Activated CD4-positive, alpha-beta T cell treated with anti-CD3 and anti-CD28 coated beads for 36 hours (primary cell): ENCODE results near the gene SFMBT2. TPM values are rescaled to one million over a fixed set of nuclear protein-coding genes. Genes with fewer than 3 reads are reported as not detected.

ENCODE experiments used
- ATAC-seq: fragments of 200-7000 bp; cut with Tn5 transposase; one replicate; pipeline ENCODE4 v1.10.0; 2021; ENCODE audit warnings: mild to moderate bottlenecking, moderate library complexity
- CTCF ChIA-PET: fragments of 350-600 bp; sonication (Branson Sonifier 250); formaldehyde crosslinking; loops from one replicate; lab custom pipeline; 2021; ENCODE audit warnings: antibody characterized with exemption; lab: Charles Lee
- POLR2A ChIA-PET: fragments of 350-600 bp; sonication (Branson Sonifier 250); formaldehyde crosslinking; loops from one replicate; lab custom pipeline; 2021; ENCODE audit warnings: antibody characterized with exemption, inconsistent platforms; lab: Charles Lee
- DNase-seq: peaks from one replicate; pipeline ENCODE4 v3.0.0-alpha.2; 2020
- H3K27ac Mint-ChIP-seq: one replicate; pipeline ENCODE4 v1.8.0; 2021; ENCODE audit warnings: mixed read lengths
- H3K27me3 Mint-ChIP-seq: one replicate; pipeline ENCODE4 v1.8.0; 2021; ENCODE audit warnings: mixed read lengths
- H3K36me3 Mint-ChIP-seq: one replicate; pipeline ENCODE4 v1.8.0; 2021; ENCODE audit warnings: low read depth, mixed read lengths
- H3K4me1 Mint-ChIP-seq: one replicate; pipeline ENCODE4 v1.8.0; 2021; ENCODE audit warnings: mixed read lengths
- H3K4me3 Mint-ChIP-seq: one replicate; pipeline ENCODE4 v1.8.0; 2021; ENCODE audit warnings: mild to moderate bottlenecking, moderate library complexity, mixed read lengths
- H3K9me3 Mint-ChIP-seq: one replicate; pipeline ENCODE4 v1.8.0; 2021; ENCODE audit warnings: low read depth, mixed read lengths
- intact Hi-C, 2 experiments: fragments of 100-400 bp; cut with DNase I in 1 of 2; cut with micrococcal nuclease in 1 of 2; formaldehyde crosslinking; loops; one replicate each; pipeline versions ENCODE4 v1.14.2 to v1.15.1; 2022 to 2024; cut with DNase I, micrococcal nuclease
- total RNA-seq, 2 experiments: library from RNA; stranded (reverse); gene quantifications; one replicate each; pipeline ENCODE4 v1.2.3, GENCODE V29; 2021

Gene SFMBT2
- total RNA-seq, 2 experiments from 2014 or later = 17.6 to 18.0 TPM

- H3K4me3 Mint-ChIP-seq = no peak overlapping the region
- intact Hi-C loops = no loop called here
- POLR2A ChIA-PET = no interaction called here
- ATAC-seq = no peak
- H3K4me1 Mint-ChIP-seq = peaks cover 7% of the 10 kb centered on the region
- no peak overlapping the region for H3K27ac Mint-ChIP-seq
- H3K27me3 Mint-ChIP-seq = no peaks in the 10 kb centered on the region
- H3K9me3 Mint-ChIP-seq = no peaks in the 10 kb centered on the region
- H3K36me3 Mint-ChIP-seq = peaks cover 40% of the 10 kb centered on the region
- CTCF ChIA-PET = no interaction called here
- DNase-seq = no peak
Observed at GRCh38 chr10:7211857-7212577, 198.8 kb downstream of the SFMBT2 start.

GRCh38 chr10:7210516-7210915 lies 200.3 kb downstream of the SFMBT2 start:
- Mint-ChIP-seq H3K4me1 (peaks cover 7% of the 10 kb centered on the region), H3K36me3 (peaks cover 38% of the 10 kb centered on the region), H3K9me3 (no peaks in the 10 kb centered on the region), H3K27ac (no peak overlapping the region), H3K27me3 (no peaks in the 10 kb centered on the region), H3K4me3 (no peak overlapping the region)
- no peak for DNase-seq
- intact Hi-C loops = no loop called here
- no peak for ATAC-seq
- POLR2A ChIA-PET = no interaction called here
- CTCF ChIA-PET = no interaction called here

GRCh38 chr10:7209458-7209857 lies 201.4 kb downstream of the SFMBT2 start:
- H3K27me3 Mint-ChIP-seq = no peaks in the 10 kb centered on the region
- no peak for DNase-seq
- intact Hi-C loops = no loop called here
- peaks cover 7% of the 10 kb centered on the region for H3K4me1 Mint-ChIP-seq
- no peak overlapping the region for H3K4me3 Mint-ChIP-seq
- POLR2A ChIA-PET = no interaction called here
- peaks cover 39% of the 10 kb centered on the region for H3K36me3 Mint-ChIP-seq
- no peaks in the 10 kb centered on the region for H3K9me3 Mint-ChIP-seq
- no peak for ATAC-seq
- CTCF ChIA-PET = interaction anchor here (1.6 kb wide), 1 partner anchor 10 kb away, joined by 5 read pairs; no protein-coding TSS in a partner anchor
- no peak overlapping the region for H3K27ac Mint-ChIP-seq

- intact Hi-C loops = no loop called here
- no peaks in the 10 kb centered on the region for H3K27me3 Mint-ChIP-seq
- H3K4me1 Mint-ChIP-seq = peaks cover 7% of the 10 kb centered on the region
- ATAC-seq (no peak), DNase-seq (no peak)
- peak overlapping the region; percentile 60 for H3K27ac Mint-ChIP-seq
- H3K4me3 Mint-ChIP-seq = no peak overlapping the region
- peaks cover 35% of the 10 kb centered on the region for H3K36me3 Mint-ChIP-seq
- H3K9me3 Mint-ChIP-seq = no peaks in the 10 kb centered on the region
- POLR2A ChIA-PET = no interaction called here
- CTCF ChIA-PET = interaction anchor here (0.7 kb wide), 1 partner anchor 539 kb away, joined by 3 read pairs; no protein-coding TSS in a partner anchor
Observed at GRCh38 chr10:7206412-7207100, 204.3 kb downstream of the SFMBT2 start.

- Mint-ChIP-seq H3K36me3 (peaks cover 42% of the 10 kb centered on the region), H3K4me3 (no peak overlapping the region), H3K4me1 (peaks cover 7% of the 10 kb centered on the region), H3K27ac (no peak overlapping the region), H3K27me3 (no peaks in the 10 kb centered on the region), H3K9me3 (no peaks in the 10 kb centered on the region)
- POLR2A ChIA-PET = no interaction called here
- CTCF ChIA-PET = no interaction called here
- ATAC-seq (no peak), DNase-seq (no peak)
- intact Hi-C loops = no loop called here
Observed at GRCh38 chr10:7205656-7206055, 205.2 kb downstream of the SFMBT2 start.

GRCh38 chr10:7202793-7203355 lies 208.0 kb downstream of the SFMBT2 start:
- CTCF ChIA-PET = no interaction called here
- no peak for ATAC-seq
- no peaks in the 10 kb centered on the region for H3K27me3 Mint-ChIP-seq
- H3K36me3 Mint-ChIP-seq = peaks cover 51% of the 10 kb centered on the region
- intact Hi-C loops = no loop called here
- peaks cover 4% of the 10 kb centered on the region for H3K4me1 Mint-ChIP-seq
- no peaks in the 10 kb centered on the region for H3K9me3 Mint-ChIP-seq
- no peak overlapping the region for H3K27ac Mint-ChIP-seq
- POLR2A ChIA-PET = no interaction called here
- no peak for DNase-seq
- no peak overlapping the region for H3K4me3 Mint-ChIP-seq

- Mint-ChIP-seq H3K4me3 (no peak overlapping the region), H3K36me3 (peaks cover 72% of the 10 kb centered on the region), H3K27ac (peak overlapping the region; percentile 5), H3K9me3 (peaks cover 23% of the 10 kb centered on the region), H3K4me1 (peaks cover 18% of the 10 kb centered on the region), H3K27me3 (no peaks in the 10 kb centered on the region)
- no peak for DNase-seq
- CTCF ChIA-PET = interaction anchor here (0.8 to 1.3 kb wide), 3 partner anchors 9 to 226 kb away, joined by 3 to 5 read pairs (median 3); no protein-coding TSS in a partner anchor
- no peak for ATAC-seq
- POLR2A ChIA-PET = no interaction called here
- intact Hi-C loops = no loop called here
Observed at GRCh38 chr10:7199152-7199760, 211.6 kb downstream of the SFMBT2 start.

GRCh38 chr10:7196284-7196683 lies 214.6 kb downstream of the SFMBT2 start:
- no peak for DNase-seq
- ChIA-PET CTCF (no interaction called here), POLR2A (no interaction called here)
- intact Hi-C loops = no loop called here
- Mint-ChIP-seq H3K9me3 (peaks cover 24% of the 10 kb centered on the region), H3K4me3 (no peak overlapping the region), H3K36me3 (peaks cover 71% of the 10 kb centered on the region), H3K4me1 (peaks cover 47% of the 10 kb centered on the region), H3K27me3 (no peaks in the 10 kb centered on the region), H3K27ac (no peak overlapping the region)
- ATAC-seq = no peak

- ATAC-seq = no peak
- intact Hi-C loops = no loop called here
- POLR2A ChIA-PET = no interaction called here
- H3K27me3 Mint-ChIP-seq = no peaks in the 10 kb centered on the region
- no peak for DNase-seq
- peaks cover 56% of the 10 kb centered on the region for H3K4me1 Mint-ChIP-seq
- H3K4me3 Mint-ChIP-seq = no peak overlapping the region
- H3K9me3 Mint-ChIP-seq = peaks cover 31% of the 10 kb centered on the region
- CTCF ChIA-PET = no interaction called here
- peaks cover 68% of the 10 kb centered on the region for H3K36me3 Mint-ChIP-seq
- H3K27ac Mint-ChIP-seq = peak overlapping the region; percentile 56
Observed at GRCh38 chr10:7195118-7195517, 215.7 kb downstream of the SFMBT2 start.

- Mint-ChIP-seq H3K4me3 (no peak overlapping the region), H3K27ac (peak overlapping the region; percentile 94), H3K4me1 (peaks cover 58% of the 10 kb centered on the region), H3K36me3 (peaks cover 67% of the 10 kb centered on the region), H3K27me3 (no peaks in the 10 kb centered on the region), H3K9me3 (peaks cover 31% of the 10 kb centered on the region)
- no peak for DNase-seq
- POLR2A ChIA-PET = no interaction called here
- CTCF ChIA-PET = interaction anchor here (0.5 kb wide), 1 partner anchor 10 kb away, joined by 7 read pairs; no protein-coding TSS in a partner anchor
- intact Hi-C loops = no loop called here
- ATAC-seq = no peak
Observed at GRCh38 chr10:7194571-7194970, 216.3 kb downstream of the SFMBT2 start.

- ChIA-PET CTCF (interaction anchor here (0.7 to 0.8 kb wide), 2 partner anchors 84 to 956 kb away, joined by 3 to 4 read pairs; no protein-coding TSS in a partner anchor), POLR2A (interaction anchor here (1.2 kb wide), 1 partner anchor 66 kb away, joined by 4 read pairs; no protein-coding TSS in a partner anchor)
- Mint-ChIP-seq H3K36me3 (peaks cover 71% of the 10 kb centered on the region), H3K27me3 (no peaks in the 10 kb centered on the region), H3K4me3 (peak overlapping the region; percentile 46), H3K9me3 (peaks cover 33% of the 10 kb centered on the region), H3K27ac (peak overlapping the region; percentile 94), H3K4me1 (peaks cover 70% of the 10 kb centered on the region)
- ATAC-seq (peak; percentile 88), DNase-seq (peak; percentile 70)
- intact Hi-C loops = loop anchor here (2.0 kb wide), 2 partner anchors 63 to 215 kb away; no protein-coding TSS in a partner anchor
Observed at GRCh38 chr10:7193369-7193768, 217.5 kb downstream of the SFMBT2 start.
